Peyer's patch (tissue), 4 donors: Measurements from ENCODE around the gene COL6A2. TPM values are rescaled to one million over a fixed set of nuclear protein-coding genes. Genes with fewer than 3 reads are reported as not detected.
"Not testable (repeated sequence)": the region's sequence is repeated elsewhere in the genome, so short reads cannot be mapped to it uniquely, and the experiment has no call there.

Source experiments
- DNase-seq, 3 donors: peaks; one replicate each; pipeline ENCODE4 v3.0.0-alpha.2; 2017 to 2019
- H3K27ac ChIP-seq, 4 donors: fragments of 200-600 bp; sonication (generic); one replicate each; pipeline ENCODE4 v1.5.1; 2016 to 2019
- H3K27me3 ChIP-seq, 2 donors: fragments of 200-600 bp; sonication (generic); one replicate each; pipeline ENCODE4 v1.5.1; 2019
- H3K36me3 ChIP-seq, 3 donors: fragments of 200-600 bp; sonication (generic); one replicate each; pipeline ENCODE4 v1.5.1; 2016 to 2019
- H3K4me1 ChIP-seq, 4 donors: fragments of 200-600 bp; sonication (generic); one replicate each; pipeline ENCODE4 v1.5.1; 2016 to 2019
- H3K4me3 ChIP-seq, 4 donors: fragments of 200-600 bp; sonication (generic); 1 replicate in 3 of 4; 2 replicates in 1 of 4; pipeline ENCODE4 v1.5.1; 2016 to 2019; ENCODE audit warnings: mild to moderate bottlenecking in 1 of 4
- H3K9me3 ChIP-seq, 4 donors: fragments of 200-600 bp; sonication (generic); one replicate each; pipeline ENCODE4 v1.5.1; 2016 to 2019; ENCODE audit warnings: mild to moderate bottlenecking in 1 of 4
- POLR2A ChIP-seq, 2 donors: fragments of 450-650 bp; IDR thresholded peaks; one replicate each; pipeline ENCODE4 v1.5.1; 2017; ENCODE audit warnings: antibody characterized with exemption in 2 of 2, mild to moderate bottlenecking in 2 of 2, moderate library complexity in 2 of 2
- total RNA-seq, 4 donors: library from RNA; depleted of rRNA; stranded (reverse); fragments of >200 nt; gene quantifications; one replicate each; pipeline ENCODE4 v1.1.0, GENCODE V29; 2016
- TF ChIP-seq, protein P1 (sequence below), 6 experiments: fragments of 450-650 bp in 4 of 6; fragments of 200-600 bp in 2 of 6; sonication (generic) in 1 of 6; IDR thresholded peaks; one replicate each; pipeline ENCODE4 v1.5.1; 2017 to 2019; ENCODE audit warnings: antibody characterized with exemption in 6 of 6, mild to moderate bottlenecking in 3 of 6, moderate library complexity in 1 of 6

Gene COL6A2
- total RNA-seq, 4 donors from 2014 or later, result 59.9 to 1,087 (median 166) TPM

GRCh38 chr21:46163380-46163779, 65.5 kb downstream of the COL6A2 start:
- H3K4me3 ChIP-seq, result no peak overlapping the region
- no peaks in the 10 kb centered on the region for H3K9me3 ChIP-seq
- peaks cover 0 to 3% of the 10 kb centered on the region in 2 donors for H3K27me3 ChIP-seq
- TF ChIP-seq POLR2A (IDR thresholded peaks at IDR 0.05), result no peak
- TF ChIP-seq, protein P1, sequence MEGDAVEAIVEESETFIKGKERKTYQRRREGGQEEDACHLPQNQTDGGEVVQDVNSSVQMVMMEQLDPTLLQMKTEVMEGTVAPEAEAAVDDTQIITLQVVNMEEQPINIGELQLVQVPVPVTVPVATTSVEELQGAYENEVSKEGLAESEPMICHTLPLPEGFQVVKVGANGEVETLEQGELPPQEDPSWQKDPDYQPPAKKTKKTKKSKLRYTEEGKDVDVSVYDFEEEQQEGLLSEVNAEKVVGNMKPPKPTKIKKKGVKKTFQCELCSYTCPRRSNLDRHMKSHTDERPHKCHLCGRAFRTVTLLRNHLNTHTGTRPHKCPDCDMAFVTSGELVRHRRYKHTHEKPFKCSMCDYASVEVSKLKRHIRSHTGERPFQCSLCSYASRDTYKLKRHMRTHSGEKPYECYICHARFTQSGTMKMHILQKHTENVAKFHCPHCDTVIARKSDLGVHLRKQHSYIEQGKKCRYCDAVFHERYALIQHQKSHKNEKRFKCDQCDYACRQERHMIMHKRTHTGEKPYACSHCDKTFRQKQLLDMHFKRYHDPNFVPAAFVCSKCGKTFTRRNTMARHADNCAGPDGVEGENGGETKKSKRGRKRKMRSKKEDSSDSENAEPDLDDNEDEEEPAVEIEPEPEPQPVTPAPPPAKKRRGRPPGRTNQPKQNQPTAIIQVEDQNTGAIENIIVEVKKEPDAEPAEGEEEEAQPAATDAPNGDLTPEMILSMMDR (IDR thresholded peaks at IDR 0.05), result no peak
- DNase-seq, result no peak
- no peak overlapping the region for H3K27ac ChIP-seq
- no peaks in the 10 kb centered on the region for H3K36me3 ChIP-seq
- H3K4me1 ChIP-seq, result peaks cover 0 to 8% (median 0%) of the 10 kb centered on the region in 4 donors

GRCh38 chr21:46165098-46165497, 67.2 kb downstream of the COL6A2 start:
- TF ChIP-seq, protein P1 (IDR thresholded peaks at IDR 0.05), result no peak
- H3K4me1 ChIP-seq, result peaks cover 0 to 8% (median 0%) of the 10 kb centered on the region in 4 donors
- no peaks in the 10 kb centered on the region for H3K9me3 ChIP-seq
- H3K27ac ChIP-seq, result no peak overlapping the region
- no peak for DNase-seq
- H3K4me3 ChIP-seq, result no peak overlapping the region
- H3K27me3 ChIP-seq, result peaks cover 0 to 3% of the 10 kb centered on the region in 2 donors
- no peaks in the 10 kb centered on the region for H3K36me3 ChIP-seq

- Histone ChIP-seq H3K9me3 (no peaks in the 10 kb centered on the region), H3K4me3 (no peak overlapping the region), H3K27me3 (no peaks in the 10 kb centered on the region), H3K36me3 (no peaks in the 10 kb centered on the region), H3K27ac (no peak overlapping the region), H3K4me1 (no peaks in the 10 kb centered on the region)
- TF ChIP-seq, protein P1 (IDR thresholded peaks at IDR 0.05), result no peak
- TF ChIP-seq POLR2A (IDR thresholded peaks at IDR 0.05), result no peak
- DNase-seq, result peak in 2 of 3 donors; percentile 11 to 30
These were observed 70.3 kb downstream of the COL6A2 start for GRCh38 chr21:46168238-46168637.

GRCh38 chr21:46168659-46169386, 70.9 kb downstream of the COL6A2 start:
- Histone ChIP-seq H3K36me3 (no peaks in the 10 kb centered on the region), H3K27me3 (no peaks in the 10 kb centered on the region), H3K9me3 (no peaks in the 10 kb centered on the region), H3K27ac (no peak overlapping the region), H3K4me1 (no peaks in the 10 kb centered on the region), H3K4me3 (no peak overlapping the region)
- no peak for DNase-seq
- TF ChIP-seq, protein P1 (IDR thresholded peaks at IDR 0.05), result no peak
- TF ChIP-seq POLR2A (IDR thresholded peaks at IDR 0.05), result no peak

DNA sequence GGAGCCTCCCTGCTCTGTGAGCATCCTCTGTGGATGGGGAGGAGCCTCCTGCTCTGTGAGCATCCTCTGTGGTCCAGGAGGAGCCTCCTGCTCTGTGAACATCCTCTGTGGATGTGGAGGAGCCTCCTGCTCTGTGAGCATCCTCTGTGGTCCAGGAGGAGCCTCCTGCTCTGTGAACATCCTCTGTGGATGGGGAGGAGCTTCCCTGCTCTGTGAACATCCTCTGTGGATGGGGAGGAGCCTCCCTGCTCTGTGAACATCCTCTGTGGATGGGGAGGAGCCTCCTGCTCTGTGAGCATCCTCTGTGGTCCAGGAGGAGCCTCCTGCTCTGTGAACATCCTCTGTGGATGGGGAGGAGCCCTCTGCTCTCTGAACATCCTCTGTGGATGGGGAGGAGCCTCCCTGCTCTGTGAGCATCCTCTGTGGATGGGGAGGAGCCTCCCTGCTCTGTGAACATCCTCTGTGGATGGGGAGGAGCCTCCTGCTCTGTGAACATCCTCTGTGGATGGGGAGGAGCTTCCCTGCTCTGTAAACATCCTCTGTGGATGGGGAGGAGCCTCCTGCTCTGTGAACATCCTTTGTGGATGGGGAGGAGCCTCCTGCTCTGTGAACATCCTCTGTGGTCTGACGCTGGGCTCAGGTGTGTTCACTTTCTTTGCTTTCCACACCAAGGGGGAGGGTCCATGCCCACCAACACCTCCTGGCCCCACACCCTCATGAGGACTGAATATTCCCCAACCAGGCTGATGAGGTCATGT, 72.7 kb downstream of the COL6A2 start:
- H3K9me3 ChIP-seq, H3K27ac ChIP-seq, H3K36me3 ChIP-seq, H3K27me3 ChIP-seq, H3K4me1 ChIP-seq, H3K4me3 ChIP-seq: not testable (repeated sequence)
- peak in 1 of 3 donors; percentile 45 for DNase-seq

DNA sequence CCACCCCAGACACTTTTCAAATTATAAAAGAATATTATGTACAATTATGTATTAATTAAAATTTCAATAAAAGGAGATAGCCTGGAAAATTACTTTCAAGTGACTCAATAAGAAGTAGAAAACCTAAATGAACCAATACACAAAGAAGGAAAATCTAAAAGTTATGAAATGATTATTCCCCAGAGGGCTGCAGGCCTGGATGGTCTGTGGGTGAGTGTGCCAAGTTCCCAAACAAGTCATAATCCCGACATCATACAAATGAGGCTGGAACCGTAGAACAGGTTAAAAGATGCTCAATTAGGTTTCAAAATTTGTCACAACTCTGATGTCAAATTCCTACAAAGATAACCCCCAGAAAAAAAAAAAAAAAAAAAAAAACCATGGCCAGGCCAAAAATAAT, 73.7 kb downstream of the COL6A2 start:
- Histone ChIP-seq H3K27me3 (no peaks in the 10 kb centered on the region), H3K4me1 (no peaks in the 10 kb centered on the region), H3K4me3 (no peak overlapping the region), H3K27ac (no peak overlapping the region), H3K36me3 (no peaks in the 10 kb centered on the region), H3K9me3 (no peaks in the 10 kb centered on the region)
- TF ChIP-seq, protein P1 (IDR thresholded peaks at IDR 0.05), result no peak
- TF ChIP-seq POLR2A (IDR thresholded peaks at IDR 0.05), result no peak
- peak in 1 of 3 donors; percentile 13 for DNase-seq
